ENCODE data around the gene PDE6G.
A peak's percentile ranks its signal among the peaks of the same experiment; 100 is the strongest.

Gene PDE6G

GRCh38 chr17:81644976-81645952, 11.1 kb downstream of the PDE6G start:
- no peaks in the 10 kb centered on the region for H3K27me3 ChIP-seq (ENCODE audit: insufficient read depth, poor library complexity, severe bottlenecking)
- TF ChIP-seq SPI1 (IDR thresholded peaks at IDR 0.05; ENCODE audit: borderline replicate concordance, low read depth) = no peak
- TF ChIP-seq CTCF (IDR thresholded peaks at IDR 0.05; ENCODE audit: insufficient read depth, low read length) = no peak
- TF ChIP-seq POLR2AphosphoS5 (IDR thresholded peaks at IDR 0.05; ENCODE audit: low read depth) = no peak
- TF ChIP-seq GABPA (IDR thresholded peaks at IDR 0.05; ENCODE audit: low read depth) = no peak
- TF ChIP-seq REST (IDR thresholded peaks at IDR 0.05; ENCODE audit: insufficient replicate concordance, low read depth) = no peak
- DNase-seq (ENCODE audit: low read depth in 1 of 2, low spot score in 1 of 2) = peak in 1 of 2 experiments; percentile 53
- H3K27ac ChIP-seq (replicated peaks) = no peak overlapping the region
- H3K4me3 ChIP-seq (replicated peaks; ENCODE audit: insufficient read depth, low read length) = no peak overlapping the region

GRCh38 chr17:81644496-81644895, 11.8 kb downstream of the PDE6G start:
- no peaks in the 10 kb centered on the region for H3K27me3 ChIP-seq (ENCODE audit: insufficient read depth, poor library complexity, severe bottlenecking)
- H3K4me3 ChIP-seq (replicated peaks; ENCODE audit: insufficient read depth, low read length) = no peak overlapping the region
- no peak for DNase-seq (ENCODE audit: low read depth in 1 of 2, low spot score in 1 of 2)
- no peak for TF ChIP-seq CTCF (IDR thresholded peaks at IDR 0.05; ENCODE audit: insufficient read depth, low read length)
- TF ChIP-seq SPI1 (IDR thresholded peaks at IDR 0.05; ENCODE audit: borderline replicate concordance, low read depth) = no peak
- TF ChIP-seq GABPA (IDR thresholded peaks at IDR 0.05; ENCODE audit: low read depth) = no peak
- TF ChIP-seq REST (IDR thresholded peaks at IDR 0.05; ENCODE audit: insufficient replicate concordance, low read depth) = no peak
- no peak for TF ChIP-seq POLR2AphosphoS5 (IDR thresholded peaks at IDR 0.05; ENCODE audit: low read depth)
- no peak overlapping the region for H3K27ac ChIP-seq (replicated peaks)

- H3K27me3 ChIP-seq (ENCODE audit: insufficient read depth, poor library complexity, severe bottlenecking) = no peaks in the 10 kb centered on the region
- no peak overlapping the region for H3K4me3 ChIP-seq (replicated peaks; ENCODE audit: insufficient read depth, low read length)
- no peak for DNase-seq (ENCODE audit: low read depth in 1 of 2, low spot score in 1 of 2)
- H3K27ac ChIP-seq (replicated peaks) = no peak overlapping the region
- TF ChIP-seq SPI1 (IDR thresholded peaks at IDR 0.05; ENCODE audit: borderline replicate concordance, low read depth) = no peak
- TF ChIP-seq GABPA (IDR thresholded peaks at IDR 0.05; ENCODE audit: low read depth) = no peak
- no peak for TF ChIP-seq POLR2AphosphoS5 (IDR thresholded peaks at IDR 0.05; ENCODE audit: low read depth)
- TF ChIP-seq CTCF (IDR thresholded peaks at IDR 0.05; ENCODE audit: insufficient read depth, low read length) = no peak
- TF ChIP-seq REST (IDR thresholded peaks at IDR 0.05; ENCODE audit: insufficient replicate concordance, low read depth) = no peak
Observed at GRCh38 chr17:81641825-81642489, 14.4 kb downstream of the PDE6G start.

Data from HL-60 (cell line).